CD8-positive, alpha-beta memory T cell (primary cell): Measurements from ENCODE around the gene THEMIS. TPM values are rescaled to one million over a fixed set of nuclear protein-coding genes. Genes with fewer than 3 reads are reported as not detected.

Experiments
- CTCF ChIA-PET: fragments of 350-600 bp; sonication (Branson Sonifier 250); formaldehyde crosslinking; loops from one replicate; lab custom pipeline; 2021; ENCODE audit warnings: antibody characterized with exemption; lab: Charles Lee
- POLR2A ChIA-PET: fragments of 350-600 bp; sonication (Branson Sonifier 250); formaldehyde crosslinking; loops from one replicate; lab custom pipeline; 2021; ENCODE audit warnings: antibody characterized with exemption; lab: Charles Lee
- DNase-seq, 5 donors: peaks; one replicate each; pipeline versions ENCODE4 v3.0.0 to v3.0.0-alpha.2; 2020 to 2022; ENCODE audit warnings: mixed read lengths in 1 of 5
- H3K27ac ChIP-seq: one replicate; pipeline ENCODE4 v1.7.0; 2013; ENCODE audit warnings: low read depth, mild to moderate bottlenecking, low read length, moderate library complexity
- H3K27me3 ChIP-seq: 2 replicates; pipeline ENCODE4 v1.7.0; 2013; ENCODE audit warnings: low read length, mild to moderate bottlenecking; ENCODE audit not compliant: insufficient read depth, poor library complexity, severe bottlenecking
- H3K36me3 ChIP-seq: 2 replicates; pipeline ENCODE4 v1.7.0; 2013; ENCODE audit warnings: mild to moderate bottlenecking, low read length, moderate library complexity; ENCODE audit not compliant: insufficient read depth
- H3K4me1 ChIP-seq: 2 replicates; pipeline ENCODE4 v1.7.0; 2013; ENCODE audit warnings: mild to moderate bottlenecking, low read length, moderate library complexity; ENCODE audit not compliant: insufficient read depth
- H3K4me3 ChIP-seq: 2 replicates; pipeline ENCODE4 v1.7.0; 2013; ENCODE audit warnings: mild to moderate bottlenecking, low read length
- H3K9me3 ChIP-seq: 2 replicates; pipeline ENCODE4 v1.7.0; 2013; ENCODE audit warnings: mild to moderate bottlenecking, low read length
- H3K27ac Mint-ChIP-seq, 8 donors: one replicate each; pipeline ENCODE4 v1.8.0; 2020 to 2021; ENCODE audit warnings: mixed read lengths in 8 of 8, mild to moderate bottlenecking in 6 of 8, inconsistent platforms in 3 of 8, moderate library complexity in 3 of 8
- H3K27me3 Mint-ChIP-seq, 2 donors: one replicate each; pipeline ENCODE4 v1.8.0; 2020 to 2021; ENCODE audit warnings: mixed read lengths in 2 of 2, mild to moderate bottlenecking in 1 of 2, moderate library complexity in 1 of 2
- H3K36me3 Mint-ChIP-seq, 3 donors: one replicate each; pipeline ENCODE4 v1.8.0; 2020 to 2021; ENCODE audit warnings: mixed read lengths in 3 of 3, inconsistent platforms in 1 of 3, mild to moderate bottlenecking in 1 of 3
- H3K4me1 Mint-ChIP-seq, 3 donors: one replicate each; pipeline ENCODE4 v1.8.0; 2020 to 2021; ENCODE audit warnings: mixed read lengths in 3 of 3, inconsistent platforms in 1 of 3, mild to moderate bottlenecking in 1 of 3
- H3K4me3 Mint-ChIP-seq, 7 donors: one replicate each; pipeline ENCODE4 v1.8.0; 2020 to 2021; ENCODE audit warnings: mixed read lengths in 7 of 7, mild to moderate bottlenecking in 6 of 7, moderate library complexity in 4 of 7, inconsistent platforms in 2 of 7
- H3K9me3 Mint-ChIP-seq, 5 donors: one replicate each; pipeline ENCODE4 v1.8.0; 2020 to 2022; ENCODE audit warnings: mixed read lengths in 5 of 5, mild to moderate bottlenecking in 3 of 5, moderate library complexity in 2 of 5, inconsistent platforms in 1 of 5
- polyA plus RNA-seq: library from polyadenylated mRNA; unstranded; fragments of 300-500 nt; fragmentation: Illumina TruSeq; gene quantifications from one replicate; pipeline ENCODE4 v1.2.3, GENCODE V29; 2021
- total RNA-seq, 2 experiments: library from RNA; stranded (reverse); gene quantifications; one replicate each; pipeline ENCODE4 v1.2.3, GENCODE V29; 2021

THEMIS gene
- total and polyA plus RNA-seq, 3 experiments from 2014 or later: 39.9 to 107 (median 40.6) TPM

- peak overlapping the region; percentile 92 to 99 (median 96) for H3K4me3 Mint-ChIP-seq
These were observed 16.9 kb upstream of the THEMIS start for GRCh38 chr6:127917766-127918165.

GRCh38 chr6:127914240-127914639 lies 13.4 kb upstream of the THEMIS start:
- no peaks in the 10 kb centered on the region for H3K27me3 Mint-ChIP-seq
- H3K27me3 ChIP-seq: no peaks in the 10 kb centered on the region
- ChIA-PET POLR2A (interaction anchor here (0.6 kb wide), 1 partner anchor 20 kb away, joined by 3 read pairs; no protein-coding TSS in a partner anchor), CTCF (no interaction called here)
- DNase-seq: no peak
- peak overlapping the region; percentile 75 to 89 (median 81) for H3K4me3 Mint-ChIP-seq
- no peak overlapping the region for H3K27ac ChIP-seq
- peaks cover 20 to 66% (median 35%) of the 10 kb centered on the region in 3 donors for H3K36me3 Mint-ChIP-seq
- peaks cover 30% of the 10 kb centered on the region for H3K4me1 ChIP-seq
- H3K4me1 Mint-ChIP-seq: peaks cover 63 to 82% (median 72%) of the 10 kb centered on the region in 3 donors
- H3K4me3 ChIP-seq: no peak overlapping the region
- peaks cover 0 to 6% (median 5%) of the 10 kb centered on the region in 5 donors for H3K9me3 Mint-ChIP-seq
- H3K9me3 ChIP-seq: peaks cover 5% of the 10 kb centered on the region
- peak overlapping the region in 5 of 8 donors; percentile 39 to 88 (median 55) for H3K27ac Mint-ChIP-seq
- H3K36me3 ChIP-seq: peaks cover 9% of the 10 kb centered on the region

More at GRCh38 chr6:127917766-127918165, 16.9 kb upstream of the THEMIS start:
- Histone ChIP-seq H3K9me3 (no peaks in the 10 kb centered on the region), H3K27ac (peak overlapping the region; percentile 53), H3K27me3 (no peaks in the 10 kb centered on the region), H3K36me3 (no peaks in the 10 kb centered on the region), H3K4me1 (peaks cover 62% of the 10 kb centered on the region), H3K4me3 (peak overlapping the region; percentile 61)
- no peak for DNase-seq
- H3K27me3 Mint-ChIP-seq: no peaks in the 10 kb centered on the region
- ChIA-PET CTCF (interaction anchor here (0.9 to 3.0 kb wide), 12 partner anchors 9 to 410 kb away, joined by 3 to 15 read pairs (median 4); partner anchors contain the start of gene THEMIS), POLR2A (interaction anchor here (0.6 to 3.8 kb wide), 8 partner anchors 10 to 62 kb away, joined by 3 to 39 read pairs (median 4); partner anchors contain the start of gene THEMIS)
- H3K9me3 Mint-ChIP-seq: no peaks in the 10 kb centered on the region
- H3K27ac Mint-ChIP-seq: peak overlapping the region; percentile 71 to 98 (median 90)
- peaks cover 80 to 84% (median 81%) of the 10 kb centered on the region in 3 donors for H3K4me1 Mint-ChIP-seq
- peaks cover 7 to 41% (median 12%) of the 10 kb centered on the region in 3 donors for H3K36me3 Mint-ChIP-seq

GRCh38 chr6:127912914-127913313 lies 12.1 kb upstream of the THEMIS start:
- Mint-ChIP-seq H3K27me3 (no peaks in the 10 kb centered on the region), H3K36me3 (peaks cover 20 to 69% (median 37%) of the 10 kb centered on the region in 3 donors), H3K4me3 (peak overlapping the region; percentile 0 to 70 (median 24)), H3K9me3 (peaks cover 0 to 9% (median 5%) of the 10 kb centered on the region in 5 donors), H3K27ac (peak overlapping the region in 7 of 8 donors; percentile 17 to 76 (median 56)), H3K4me1 (peaks cover 61 to 82% (median 77%) of the 10 kb centered on the region in 3 donors)
- H3K27ac ChIP-seq: no peak overlapping the region
- H3K9me3 ChIP-seq: peaks cover 7% of the 10 kb centered on the region
- peaks cover 25% of the 10 kb centered on the region for H3K4me1 ChIP-seq
- DNase-seq: no peak
- H3K27me3 ChIP-seq: no peaks in the 10 kb centered on the region
- ChIA-PET CTCF (no interaction called here), POLR2A (interaction anchor here (0.7 kb wide), 1 partner anchor 18 kb away, joined by 4 read pairs; no protein-coding TSS in a partner anchor)
- no peak overlapping the region for H3K4me3 ChIP-seq
- H3K36me3 ChIP-seq: peaks cover 9% of the 10 kb centered on the region

- peaks cover 2 to 9% (median 5%) of the 10 kb centered on the region in 5 donors for H3K9me3 Mint-ChIP-seq
- ChIA-PET POLR2A (interaction anchor here (0.5 to 3.1 kb wide), 8 partner anchors 8 to 334 kb away, joined by 3 to 39 read pairs (median 4); partner anchors contain the start of gene THEMIS), CTCF (interaction anchor here (0.8 to 2.9 kb wide), 7 partner anchors 11 to 420 kb away, joined by 3 to 10 read pairs (median 4); no protein-coding TSS in a partner anchor)
- peaks cover 16 to 38% (median 34%) of the 10 kb centered on the region in 3 donors for H3K36me3 Mint-ChIP-seq
- Histone ChIP-seq H3K36me3 (peaks cover 9% of the 10 kb centered on the region), H3K27ac (peak overlapping the region; percentile 74), H3K4me3 (peak overlapping the region; percentile 52), H3K27me3 (no peaks in the 10 kb centered on the region), H3K9me3 (peaks cover 7% of the 10 kb centered on the region), H3K4me1 (peaks cover 21% of the 10 kb centered on the region)
- H3K27me3 Mint-ChIP-seq: no peaks in the 10 kb centered on the region
- peak overlapping the region; percentile 85 to 92 (median 89) for H3K4me3 Mint-ChIP-seq
- H3K4me1 Mint-ChIP-seq: peaks cover 62 to 88% (median 80%) of the 10 kb centered on the region in 3 donors
- DNase-seq: peak in 2 of 5 donors; percentile 22 to 52
- peak overlapping the region; percentile 92 to 99 (median 95) for H3K27ac Mint-ChIP-seq
These were observed 7.2 kb upstream of the THEMIS start for GRCh38 chr6:127907960-127908640.

- Mint-ChIP-seq H3K36me3 (peaks cover 6 to 24% (median 7%) of the 10 kb centered on the region in 3 donors), H3K4me3 (peak overlapping the region; percentile 9 to 86 (median 65)), H3K27me3 (no peaks in the 10 kb centered on the region), H3K9me3 (peaks cover 0 to 2% (median 0%) of the 10 kb centered on the region in 5 donors), H3K4me1 (peaks cover 64 to 81% (median 71%) of the 10 kb centered on the region in 3 donors), H3K27ac (peak overlapping the region; percentile 74 to 88 (median 82))
- ChIA-PET CTCF (no interaction called here), POLR2A (no interaction called here)
- Histone ChIP-seq H3K4me3 (peak overlapping the region; percentile 4), H3K36me3 (no peaks in the 10 kb centered on the region), H3K27ac (no peak overlapping the region), H3K4me1 (peaks cover 36% of the 10 kb centered on the region), H3K27me3 (no peaks in the 10 kb centered on the region), H3K9me3 (peaks cover 2% of the 10 kb centered on the region)
- DNase-seq: no peak
These were observed 3.3 kb upstream of the THEMIS start for GRCh38 chr6:127904160-127904559.

GRCh38 chr6:127902933-127903332 lies 2.1 kb upstream of the THEMIS start:
- Mint-ChIP-seq H3K9me3 (peaks cover 0 to 4% (median 0%) of the 10 kb centered on the region in 5 donors), H3K27ac (peak overlapping the region; percentile 82 to 96 (median 92)), H3K4me3 (peak overlapping the region; percentile 66 to 98 (median 75)), H3K36me3 (peaks cover 8 to 27% (median 12%) of the 10 kb centered on the region in 3 donors), H3K4me1 (peaks cover 64 to 82% (median 71%) of the 10 kb centered on the region in 3 donors), H3K27me3 (no peaks in the 10 kb centered on the region)
- Histone ChIP-seq H3K36me3 (no peaks in the 10 kb centered on the region), H3K27ac (no peak overlapping the region), H3K4me1 (peaks cover 41% of the 10 kb centered on the region), H3K4me3 (no peak overlapping the region), H3K9me3 (no peaks in the 10 kb centered on the region), H3K27me3 (no peaks in the 10 kb centered on the region)
- ChIA-PET CTCF (interaction anchor here (0.7 to 1.5 kb wide), 4 partner anchors 16 to 69 kb away, joined by 3 to 5 read pairs (median 3); no protein-coding TSS in a partner anchor), POLR2A (interaction anchor here (1.2 kb wide), 1 partner anchor 16 kb away, joined by 3 read pairs; no protein-coding TSS in a partner anchor)
- peak in 2 of 5 donors; percentile 19 to 65 for DNase-seq

- peak overlapping the region; percentile 82 to 98 (median 97) for H3K4me3 Mint-ChIP-seq
- H3K36me3 ChIP-seq: no peaks in the 10 kb centered on the region
- peaks cover 52 to 73% (median 61%) of the 10 kb centered on the region in 3 donors for H3K4me1 Mint-ChIP-seq
- H3K36me3 Mint-ChIP-seq: peaks cover 5 to 28% (median 10%) of the 10 kb centered on the region in 3 donors
- no peak for DNase-seq
- peak overlapping the region; percentile 61 for H3K4me3 ChIP-seq
- ChIA-PET POLR2A (interaction anchor here (0.9 kb wide), 1 partner anchor 23 kb away, joined by 3 read pairs; no protein-coding TSS in a partner anchor), CTCF (interaction anchor here (0.9 kb wide), 1 partner anchor 11 kb away, joined by 3 read pairs; no protein-coding TSS in a partner anchor)
- H3K27ac ChIP-seq: no peak overlapping the region
- no peaks in the 10 kb centered on the region for H3K27me3 ChIP-seq
- H3K9me3 Mint-ChIP-seq: peaks cover 0 to 4% (median 0%) of the 10 kb centered on the region in 5 donors
- peaks cover 32% of the 10 kb centered on the region for H3K4me1 ChIP-seq
- H3K27ac Mint-ChIP-seq: peak overlapping the region; percentile 52 to 95 (median 87)
- no peaks in the 10 kb centered on the region for H3K9me3 ChIP-seq
- no peaks in the 10 kb centered on the region for H3K27me3 Mint-ChIP-seq
These were observed 3.4 kb downstream of the THEMIS start for GRCh38 chr6:127897484-127897883.
